ENCODE data around the gene APIP. TPM values are rescaled to one million over a fixed set of nuclear protein-coding genes. Genes with fewer than 3 reads are reported as not detected.

APIP gene
- total and polyA plus RNA-seq, 8 donors, result 7.6 to 42.9 (median 31.0) TPM

DNA sequence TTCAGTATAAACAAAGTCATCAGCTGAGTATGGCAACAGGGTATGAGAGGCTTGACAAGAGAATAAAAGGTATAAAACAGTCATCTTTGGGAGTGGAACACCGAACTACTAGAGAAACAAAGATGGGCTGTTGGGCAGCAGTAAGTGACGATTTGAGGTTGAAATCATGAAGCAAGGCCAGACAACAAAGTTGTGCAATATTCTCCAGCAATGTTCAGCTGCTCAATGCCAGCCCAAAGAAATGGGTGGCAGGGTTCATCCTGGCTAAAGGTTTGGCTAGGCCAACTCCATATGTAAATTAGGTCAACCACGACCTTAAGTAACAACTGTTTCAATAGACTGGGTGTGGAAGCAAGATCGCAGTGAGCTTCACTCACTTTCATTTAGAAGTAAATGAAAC lies 6.2 kb downstream of the APIP start:
- Histone ChIP-seq H3K36me3 (peaks cover 0 to 19% (median 2%) of the 10 kb centered on the region in 4 donors), H3K4me1 (peaks cover 17 to 55% (median 38%) of the 10 kb centered on the region in 4 donors), H3K4me3 (no peak overlapping the region), H3K9me3 (no peaks in the 10 kb centered on the region), H3K27me3 (no peaks in the 10 kb centered on the region), H3K27ac (peak overlapping the region; percentile 16 to 64 (median 57))
- 56 to 70% (median 56%) methylated on average over 4 of the region's 4 CpGs for WGBS, 5 donors
- DNase-seq, result peak in 1 of 2 donors; percentile 30
- intact Hi-C loops (cut with DNase I; ENCODE audit: low total_unique reads), result no loop called here
- TF ChIP-seq POLR2AphosphoS5 (IDR thresholded peaks at IDR 0.05), result no peak
- TF ChIP-seq, protein P1, sequence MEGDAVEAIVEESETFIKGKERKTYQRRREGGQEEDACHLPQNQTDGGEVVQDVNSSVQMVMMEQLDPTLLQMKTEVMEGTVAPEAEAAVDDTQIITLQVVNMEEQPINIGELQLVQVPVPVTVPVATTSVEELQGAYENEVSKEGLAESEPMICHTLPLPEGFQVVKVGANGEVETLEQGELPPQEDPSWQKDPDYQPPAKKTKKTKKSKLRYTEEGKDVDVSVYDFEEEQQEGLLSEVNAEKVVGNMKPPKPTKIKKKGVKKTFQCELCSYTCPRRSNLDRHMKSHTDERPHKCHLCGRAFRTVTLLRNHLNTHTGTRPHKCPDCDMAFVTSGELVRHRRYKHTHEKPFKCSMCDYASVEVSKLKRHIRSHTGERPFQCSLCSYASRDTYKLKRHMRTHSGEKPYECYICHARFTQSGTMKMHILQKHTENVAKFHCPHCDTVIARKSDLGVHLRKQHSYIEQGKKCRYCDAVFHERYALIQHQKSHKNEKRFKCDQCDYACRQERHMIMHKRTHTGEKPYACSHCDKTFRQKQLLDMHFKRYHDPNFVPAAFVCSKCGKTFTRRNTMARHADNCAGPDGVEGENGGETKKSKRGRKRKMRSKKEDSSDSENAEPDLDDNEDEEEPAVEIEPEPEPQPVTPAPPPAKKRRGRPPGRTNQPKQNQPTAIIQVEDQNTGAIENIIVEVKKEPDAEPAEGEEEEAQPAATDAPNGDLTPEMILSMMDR (IDR thresholded peaks at IDR 0.05), result no peak
- TF ChIP-seq POLR2A (IDR thresholded peaks at IDR 0.05), result no peak

DNA sequence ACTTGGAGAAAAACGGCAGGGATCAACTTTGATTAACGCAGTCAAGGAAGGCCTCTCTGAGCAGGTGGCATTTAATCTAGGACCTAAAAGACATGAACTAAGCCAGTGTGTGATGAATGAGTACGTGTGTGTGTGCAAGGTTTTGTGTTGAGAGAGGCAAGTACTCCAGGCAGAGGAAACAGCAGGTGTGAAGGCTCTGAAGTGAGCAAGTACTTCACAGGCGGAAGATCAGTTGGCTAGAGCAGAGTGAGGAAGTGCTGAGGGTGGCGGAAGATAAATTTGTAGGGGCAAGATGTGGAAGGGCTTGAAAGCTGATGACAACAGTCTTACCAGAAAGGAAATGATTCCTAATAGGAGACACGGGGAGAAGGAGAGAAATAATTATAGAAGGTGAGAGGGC lies 6.8 kb downstream of the APIP start:
- no peak overlapping the region for H3K4me3 ChIP-seq
- no peaks in the 10 kb centered on the region for H3K9me3 ChIP-seq
- peak in 1 of 2 donors; percentile 15 for DNase-seq
- H3K36me3 ChIP-seq, result peaks cover 0 to 19% (median 2%) of the 10 kb centered on the region in 4 donors
- peaks cover 17 to 50% (median 36%) of the 10 kb centered on the region in 4 donors for H3K4me1 ChIP-seq
- 49 to 70% (median 60%) methylated on average over 6 of the region's 6 CpGs for WGBS, 5 donors
- TF ChIP-seq EP300 (IDR thresholded peaks at IDR 0.05) (no peak), POLR2A (IDR thresholded peaks at IDR 0.05) (no peak), POLR2AphosphoS5 (IDR thresholded peaks at IDR 0.05) (no peak)
- TF ChIP-seq, protein P1 (IDR thresholded peaks at IDR 0.05), result no peak
- intact Hi-C loops (cut with DNase I; ENCODE audit: low total_unique reads), result no loop called here
- peak overlapping the region in 4 of 5 donors; percentile 57 to 64 (median 61) for H3K27ac ChIP-seq
- no peaks in the 10 kb centered on the region for H3K27me3 ChIP-seq

DNA sequence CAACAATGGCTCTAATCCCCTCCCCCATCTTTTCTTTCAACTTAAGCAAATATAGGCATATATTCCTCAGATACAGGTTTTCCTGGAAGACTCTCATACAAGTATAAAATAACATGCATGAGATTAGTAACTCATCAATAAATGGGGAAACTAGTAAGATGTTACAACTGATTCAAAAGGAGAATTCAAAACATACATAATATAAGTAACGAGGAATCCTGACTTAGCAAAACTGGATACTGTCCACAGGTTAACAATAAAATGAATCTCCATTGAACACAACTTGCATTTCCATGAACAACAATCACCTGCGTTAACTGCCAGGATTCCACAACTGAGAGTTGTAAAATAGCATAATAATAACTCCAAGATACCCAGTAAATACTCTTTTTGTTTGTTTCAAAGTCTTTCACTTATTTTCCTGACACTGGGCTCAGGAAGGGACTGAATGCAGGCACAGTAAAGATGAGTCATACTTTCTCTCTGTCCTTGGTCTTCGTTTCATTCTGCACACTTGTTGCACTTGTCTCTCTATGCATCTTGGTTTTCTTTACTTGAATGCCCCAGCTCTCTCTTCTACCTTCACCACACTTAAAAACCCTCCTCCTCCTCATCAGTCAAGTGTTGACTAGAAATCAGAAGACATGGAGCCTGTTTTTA lies 8.1 kb downstream of the APIP start:
- Histone ChIP-seq H3K36me3 (peaks cover 0 to 11% (median 1%) of the 10 kb centered on the region in 4 donors), H3K27ac (no peak overlapping the region), H3K4me1 (peaks cover 17 to 55% (median 34%) of the 10 kb centered on the region in 4 donors), H3K9me3 (no peaks in the 10 kb centered on the region), H3K27me3 (no peaks in the 10 kb centered on the region), H3K4me3 (no peak overlapping the region)
- intact Hi-C loops (cut with DNase I; ENCODE audit: low total_unique reads), result no loop called here
- no peak for TF ChIP-seq EP300 (IDR thresholded peaks at IDR 0.05)
- no peak for TF ChIP-seq POLR2AphosphoS5 (IDR thresholded peaks at IDR 0.05)
- TF ChIP-seq, protein P1 (IDR thresholded peaks at IDR 0.05), result no peak
- TF ChIP-seq POLR2A (IDR thresholded peaks at IDR 0.05), result no peak
- no peak for DNase-seq
- WGBS, 5 donors, result 84 to 95% (median 89%) methylated on average over 3 of the region's 3 CpGs

DNA sequence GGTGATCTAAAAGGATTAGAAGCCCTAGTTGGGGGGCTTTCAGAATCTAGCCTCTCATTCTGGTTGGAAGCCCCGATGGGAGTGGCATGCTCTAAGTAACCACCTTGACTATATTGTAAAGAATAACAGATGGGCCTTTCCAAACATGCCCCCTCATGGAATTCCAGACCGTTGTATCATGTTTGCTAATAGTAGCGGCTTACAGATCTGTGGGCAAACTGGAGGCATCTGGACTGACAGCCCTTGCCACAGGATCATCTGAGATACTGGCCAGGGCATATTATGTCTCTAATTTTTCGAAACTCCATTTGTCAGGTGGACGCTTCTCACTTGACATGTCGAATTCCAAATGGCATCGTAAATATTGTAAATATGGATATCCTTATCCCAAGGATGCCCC lies 10.5 kb downstream of the APIP start:
- TF ChIP-seq POLR2AphosphoS5 (IDR thresholded peaks at IDR 0.05), result no peak
- no peak for TF ChIP-seq EP300 (IDR thresholded peaks at IDR 0.05)
- TF ChIP-seq POLR2A (IDR thresholded peaks at IDR 0.05), result no peak
- TF ChIP-seq, protein P1 (IDR thresholded peaks at IDR 0.05), result no peak
- H3K36me3 ChIP-seq, result peaks cover 0 to 6% (median 0%) of the 10 kb centered on the region in 4 donors
- DNase-seq, result no peak
- no peak overlapping the region for H3K4me3 ChIP-seq
- intact Hi-C loops (cut with DNase I; ENCODE audit: low total_unique reads), result no loop called here
- peaks cover 0 to 16% (median 8%) of the 10 kb centered on the region in 4 donors for H3K9me3 ChIP-seq
- H3K27ac ChIP-seq, result no peak overlapping the region
- 86 to 96% (median 95%) methylated on average over 7 of the region's 7 CpGs for WGBS, 5 donors
- H3K4me1 ChIP-seq, result peaks cover 11 to 38% (median 21%) of the 10 kb centered on the region in 4 donors
- no peaks in the 10 kb centered on the region for H3K27me3 ChIP-seq

Measured in stomach (tissue), 9 donors.